C4-2B (cell line): ENCODE data around the gene RAD21L1.

ENCODE experiments used
- ZFX ChIP-seq: fragments of 450-650 bp; IDR thresholded peaks from 2 replicates; pipeline ENCODE4 v1.6.1; 2017
- TF ChIP-seq, protein P1 (sequence below): fragments of 450-650 bp; conservative IDR thresholded peaks from 2 replicates; pipeline ENCODE4 v1.5.1; 2017; ENCODE audit warnings: mild to moderate bottlenecking

DNA sequence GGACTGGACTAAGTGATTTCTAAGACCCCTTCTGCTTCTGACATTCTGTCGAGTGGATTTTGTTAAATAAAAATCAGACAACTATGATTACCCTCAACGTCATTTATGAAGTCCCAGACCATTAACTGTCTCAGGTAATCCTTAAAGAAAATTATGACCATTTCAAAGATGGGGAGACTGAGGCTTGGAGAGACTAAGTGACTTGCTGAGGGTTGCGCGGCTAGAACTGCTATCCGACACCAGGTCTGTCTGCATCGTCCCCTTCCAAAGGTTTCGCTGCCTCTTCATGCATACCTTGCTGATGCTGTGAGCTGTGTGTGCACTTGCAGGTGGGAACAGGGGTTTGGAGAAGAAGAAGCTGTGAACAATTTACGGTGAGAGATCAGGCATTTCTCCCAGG is 43.4 kb downstream of the RAD21L1 start:
- TF ChIP-seq, protein P1, sequence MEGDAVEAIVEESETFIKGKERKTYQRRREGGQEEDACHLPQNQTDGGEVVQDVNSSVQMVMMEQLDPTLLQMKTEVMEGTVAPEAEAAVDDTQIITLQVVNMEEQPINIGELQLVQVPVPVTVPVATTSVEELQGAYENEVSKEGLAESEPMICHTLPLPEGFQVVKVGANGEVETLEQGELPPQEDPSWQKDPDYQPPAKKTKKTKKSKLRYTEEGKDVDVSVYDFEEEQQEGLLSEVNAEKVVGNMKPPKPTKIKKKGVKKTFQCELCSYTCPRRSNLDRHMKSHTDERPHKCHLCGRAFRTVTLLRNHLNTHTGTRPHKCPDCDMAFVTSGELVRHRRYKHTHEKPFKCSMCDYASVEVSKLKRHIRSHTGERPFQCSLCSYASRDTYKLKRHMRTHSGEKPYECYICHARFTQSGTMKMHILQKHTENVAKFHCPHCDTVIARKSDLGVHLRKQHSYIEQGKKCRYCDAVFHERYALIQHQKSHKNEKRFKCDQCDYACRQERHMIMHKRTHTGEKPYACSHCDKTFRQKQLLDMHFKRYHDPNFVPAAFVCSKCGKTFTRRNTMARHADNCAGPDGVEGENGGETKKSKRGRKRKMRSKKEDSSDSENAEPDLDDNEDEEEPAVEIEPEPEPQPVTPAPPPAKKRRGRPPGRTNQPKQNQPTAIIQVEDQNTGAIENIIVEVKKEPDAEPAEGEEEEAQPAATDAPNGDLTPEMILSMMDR: no peak
- no peak for TF ChIP-seq ZFX
